Measurements from ENCODE around the gene NCAPD2. TPM values are rescaled to one million over a fixed set of nuclear protein-coding genes. Genes with fewer than 3 reads are reported as not detected.

Gene NCAPD2, protein sequence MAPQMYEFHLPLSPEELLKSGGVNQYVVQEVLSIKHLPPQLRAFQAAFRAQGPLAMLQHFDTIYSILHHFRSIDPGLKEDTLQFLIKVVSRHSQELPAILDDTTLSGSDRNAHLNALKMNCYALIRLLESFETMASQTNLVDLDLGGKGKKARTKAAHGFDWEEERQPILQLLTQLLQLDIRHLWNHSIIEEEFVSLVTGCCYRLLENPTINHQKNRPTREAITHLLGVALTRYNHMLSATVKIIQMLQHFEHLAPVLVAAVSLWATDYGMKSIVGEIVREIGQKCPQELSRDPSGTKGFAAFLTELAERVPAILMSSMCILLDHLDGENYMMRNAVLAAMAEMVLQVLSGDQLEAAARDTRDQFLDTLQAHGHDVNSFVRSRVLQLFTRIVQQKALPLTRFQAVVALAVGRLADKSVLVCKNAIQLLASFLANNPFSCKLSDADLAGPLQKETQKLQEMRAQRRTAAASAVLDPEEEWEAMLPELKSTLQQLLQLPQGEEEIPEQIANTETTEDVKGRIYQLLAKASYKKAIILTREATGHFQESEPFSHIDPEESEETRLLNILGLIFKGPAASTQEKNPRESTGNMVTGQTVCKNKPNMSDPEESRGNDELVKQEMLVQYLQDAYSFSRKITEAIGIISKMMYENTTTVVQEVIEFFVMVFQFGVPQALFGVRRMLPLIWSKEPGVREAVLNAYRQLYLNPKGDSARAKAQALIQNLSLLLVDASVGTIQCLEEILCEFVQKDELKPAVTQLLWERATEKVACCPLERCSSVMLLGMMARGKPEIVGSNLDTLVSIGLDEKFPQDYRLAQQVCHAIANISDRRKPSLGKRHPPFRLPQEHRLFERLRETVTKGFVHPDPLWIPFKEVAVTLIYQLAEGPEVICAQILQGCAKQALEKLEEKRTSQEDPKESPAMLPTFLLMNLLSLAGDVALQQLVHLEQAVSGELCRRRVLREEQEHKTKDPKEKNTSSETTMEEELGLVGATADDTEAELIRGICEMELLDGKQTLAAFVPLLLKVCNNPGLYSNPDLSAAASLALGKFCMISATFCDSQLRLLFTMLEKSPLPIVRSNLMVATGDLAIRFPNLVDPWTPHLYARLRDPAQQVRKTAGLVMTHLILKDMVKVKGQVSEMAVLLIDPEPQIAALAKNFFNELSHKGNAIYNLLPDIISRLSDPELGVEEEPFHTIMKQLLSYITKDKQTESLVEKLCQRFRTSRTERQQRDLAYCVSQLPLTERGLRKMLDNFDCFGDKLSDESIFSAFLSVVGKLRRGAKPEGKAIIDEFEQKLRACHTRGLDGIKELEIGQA (N-terminal part only)
- 27.6 and 102 TPM in 2 replicates for total RNA-seq

DNA sequence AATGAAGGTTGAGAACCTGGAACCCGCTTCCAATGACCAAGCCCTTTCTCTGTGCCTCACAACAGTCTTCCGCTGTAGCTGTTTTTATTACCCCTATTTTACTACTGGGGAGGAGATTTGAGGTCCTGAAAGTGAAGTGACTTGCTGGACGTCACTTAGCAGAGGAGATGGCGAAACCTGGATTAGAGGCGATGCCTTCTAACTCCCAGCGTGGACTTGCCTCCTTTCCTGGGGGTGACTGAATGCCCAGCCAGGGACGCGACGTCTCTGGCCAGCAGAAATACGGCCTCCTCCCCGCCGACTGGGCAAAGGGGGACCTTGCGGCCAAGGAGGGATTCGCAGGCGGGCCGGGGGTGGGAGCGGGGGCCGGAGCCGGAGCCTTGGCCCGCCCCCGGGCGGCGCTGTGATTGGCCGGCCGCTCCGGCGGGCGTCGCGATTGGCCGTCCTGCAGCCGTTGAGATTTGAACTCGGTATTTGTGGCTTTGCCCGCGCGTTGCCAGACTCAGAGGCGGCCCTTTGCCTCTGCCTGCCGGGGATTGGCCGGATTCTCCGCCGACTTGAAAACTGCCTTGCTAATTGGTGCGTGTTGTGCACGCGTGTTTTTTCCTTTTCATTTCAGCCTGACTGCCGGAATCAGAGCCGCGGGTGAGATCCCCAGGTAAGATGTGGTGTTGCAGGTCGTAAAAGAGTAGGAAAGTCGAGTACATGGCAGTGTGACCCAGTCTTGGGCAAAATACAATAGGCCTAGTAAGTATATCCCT lies at the start of gene NCAPD2:
NCAPD2 (plus strand) TSS at position 606 of the 761 bp plus-strand sequence. CDS start 997 bp downstream, outside the sequence.

DNA sequence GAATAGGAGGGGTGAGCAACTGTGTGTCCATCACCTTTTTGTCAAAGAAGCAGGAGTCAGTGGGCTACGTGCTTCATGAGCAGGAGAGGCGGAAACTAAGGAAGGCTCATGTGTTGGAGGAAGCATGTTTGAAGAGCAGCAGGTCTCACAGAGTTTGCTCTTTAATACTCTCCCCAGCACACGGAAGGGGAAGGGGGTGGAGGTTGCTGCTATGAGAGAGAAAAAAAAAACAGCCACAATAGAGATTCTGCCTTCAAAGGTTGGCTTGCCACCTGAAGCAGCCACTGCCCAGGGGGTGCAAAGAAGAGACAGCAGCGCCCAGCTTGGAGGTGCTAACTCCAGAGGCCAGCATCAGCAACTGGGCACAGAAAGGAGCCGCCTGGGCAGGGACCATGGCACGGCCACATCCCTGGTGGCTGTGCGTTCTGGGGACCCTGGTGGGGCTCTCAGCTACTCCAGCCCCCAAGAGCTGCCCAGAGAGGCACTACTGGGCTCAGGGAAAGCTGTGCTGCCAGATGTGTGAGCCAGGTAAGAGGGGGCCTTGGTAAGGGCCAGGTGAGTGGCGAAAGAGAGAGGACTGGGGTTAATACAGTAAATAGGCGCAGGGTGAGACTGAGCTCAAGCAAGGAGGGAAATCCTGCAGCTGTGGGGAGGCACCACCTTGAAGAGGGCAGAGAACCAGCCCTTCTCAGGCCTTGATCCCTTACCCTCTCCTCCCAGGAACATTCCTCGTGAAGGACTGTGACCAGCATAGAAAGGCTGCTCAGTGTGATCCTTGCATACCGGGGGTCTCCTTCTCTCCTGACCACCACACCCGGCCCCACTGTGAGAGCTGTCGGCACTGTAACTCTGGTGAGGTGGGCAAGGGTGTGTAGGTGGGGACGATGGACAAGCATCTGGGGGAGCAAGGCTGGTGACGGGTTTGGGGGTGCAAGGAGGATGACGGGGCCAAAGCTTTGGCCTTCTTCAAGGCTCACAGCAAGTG lies 48.9 kb upstream of the NCAPD2 start, which contains the start of gene CD27:
CD27 (plus strand) TSS at position 252 of the 985 bp plus-strand sequence; CDS start at position 393, 141 bp downstream.

DNA sequence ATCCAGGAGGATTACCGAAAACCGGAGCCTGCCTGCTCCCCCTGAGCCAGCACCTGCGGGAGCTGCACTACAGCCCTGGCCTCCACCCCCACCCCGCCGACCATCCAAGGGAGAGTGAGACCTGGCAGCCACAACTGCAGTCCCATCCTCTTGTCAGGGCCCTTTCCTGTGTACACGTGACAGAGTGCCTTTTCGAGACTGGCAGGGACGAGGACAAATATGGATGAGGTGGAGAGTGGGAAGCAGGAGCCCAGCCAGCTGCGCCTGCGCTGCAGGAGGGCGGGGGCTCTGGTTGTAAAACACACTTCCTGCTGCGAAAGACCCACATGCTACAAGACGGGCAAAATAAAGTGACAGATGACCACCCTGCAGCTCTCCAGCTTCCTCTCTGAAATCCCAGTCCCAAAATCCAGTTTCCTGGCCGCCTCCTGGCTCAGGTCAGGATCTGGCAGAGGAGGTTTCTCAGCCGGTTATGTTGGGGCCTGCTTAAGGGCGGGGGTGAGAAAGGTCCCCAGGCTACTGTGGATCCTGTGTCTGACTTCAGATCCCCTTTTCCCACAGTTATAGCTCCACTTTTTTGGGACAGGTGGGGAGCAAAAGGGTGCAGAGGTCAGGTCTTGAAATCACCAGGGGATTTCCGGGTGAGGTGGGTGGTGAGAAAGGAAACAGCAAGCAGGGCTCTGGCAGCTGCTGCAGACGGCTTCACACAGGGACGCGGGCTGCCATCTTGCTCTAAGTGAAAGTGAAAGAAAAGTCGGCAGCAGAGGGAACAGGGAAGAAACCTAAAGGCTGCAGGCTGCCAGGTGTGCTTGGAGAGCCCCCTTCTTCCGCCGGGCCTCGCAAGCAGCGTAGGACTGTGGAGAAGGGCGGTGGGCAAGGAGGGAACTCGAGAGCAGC lies 42.3 kb upstream of the NCAPD2 start, which contains the start of gene TAPBPL:
TAPBPL (plus strand) TSS at position 695 of the 897 bp plus-strand sequence. CDS start 207 bp downstream, outside the sequence.

DNA sequence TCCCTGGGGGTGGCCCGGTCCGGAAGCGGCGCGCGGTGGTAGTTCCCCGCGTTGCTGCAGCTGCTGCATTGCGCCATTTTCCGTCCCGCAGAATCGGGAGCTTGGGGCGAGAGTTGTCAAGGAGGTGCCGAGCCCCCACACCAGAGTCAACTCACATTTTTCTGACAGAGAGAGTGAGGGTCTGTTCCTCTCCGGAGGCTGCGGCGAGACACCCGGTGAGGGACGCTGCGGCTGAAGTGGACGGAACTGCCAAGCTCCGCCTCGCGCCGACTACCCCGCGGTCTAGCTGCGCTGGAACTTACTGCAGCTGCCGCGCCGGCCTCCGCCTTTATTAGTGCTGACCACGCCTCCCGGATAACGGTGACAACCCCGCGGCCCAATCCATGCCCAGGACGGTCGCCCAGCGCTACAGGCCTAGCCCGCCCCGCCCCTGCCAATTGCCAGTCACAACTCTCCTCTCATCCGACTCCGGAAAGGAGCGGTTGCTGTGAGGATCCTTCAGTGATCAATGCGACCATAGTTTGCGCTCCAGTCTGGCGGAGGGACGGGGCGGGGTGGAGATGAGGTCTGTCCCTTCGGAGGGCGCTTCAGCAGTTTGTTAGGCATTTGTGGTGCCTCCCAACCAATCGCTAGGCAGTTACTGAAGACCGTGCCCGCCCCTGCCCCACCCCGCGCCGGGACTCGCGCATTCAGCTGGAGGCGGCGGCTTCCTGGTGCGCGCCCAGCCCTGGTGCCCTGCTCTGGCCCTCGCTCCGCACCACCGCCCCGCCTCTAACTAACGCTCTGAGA lies 23.3 kb upstream of the NCAPD2 start, which contains the start of gene VAMP1:
VAMP1 (minus strand) TSS at position 303 of the 789 bp plus-strand sequence; CDS start at position 157, 146 bp downstream.

DNA sequence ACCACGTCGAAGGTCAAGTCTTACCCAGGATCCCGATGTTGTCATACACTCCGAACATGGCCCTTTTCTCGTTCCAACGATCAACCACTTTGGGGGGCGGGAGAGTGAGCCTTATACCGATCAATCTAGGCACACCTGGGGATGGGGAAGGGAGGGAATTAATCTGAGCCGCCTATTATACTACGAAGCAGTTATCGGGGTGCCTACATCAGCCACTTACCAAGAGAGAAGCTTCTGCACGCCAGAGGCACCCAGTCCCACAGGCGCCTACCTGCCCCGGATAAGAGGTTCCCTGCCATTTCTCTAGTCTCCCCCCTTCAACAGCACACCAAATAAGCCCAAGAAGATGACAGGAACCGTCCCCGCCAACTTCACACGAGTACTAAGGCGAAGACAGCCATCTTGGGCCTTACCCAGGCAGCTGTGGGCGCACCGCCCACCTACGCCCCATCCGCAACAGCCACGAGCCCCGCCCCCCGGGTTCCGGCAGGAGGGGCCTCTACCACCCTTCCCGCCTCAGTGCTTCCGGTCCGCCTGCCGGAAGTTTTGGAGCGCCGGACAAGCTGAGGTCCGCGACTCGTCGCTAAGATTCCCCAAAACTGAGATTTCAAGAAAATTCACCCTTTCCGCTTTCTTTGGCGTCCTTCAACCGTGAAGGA lies 935 bp upstream of the NCAPD2 start, which contains the start of gene MRPL51:
MRPL51 (minus strand) TSS at position 425 of the 659 bp plus-strand sequence; CDS start at position 299, 126 bp downstream.

DNA sequence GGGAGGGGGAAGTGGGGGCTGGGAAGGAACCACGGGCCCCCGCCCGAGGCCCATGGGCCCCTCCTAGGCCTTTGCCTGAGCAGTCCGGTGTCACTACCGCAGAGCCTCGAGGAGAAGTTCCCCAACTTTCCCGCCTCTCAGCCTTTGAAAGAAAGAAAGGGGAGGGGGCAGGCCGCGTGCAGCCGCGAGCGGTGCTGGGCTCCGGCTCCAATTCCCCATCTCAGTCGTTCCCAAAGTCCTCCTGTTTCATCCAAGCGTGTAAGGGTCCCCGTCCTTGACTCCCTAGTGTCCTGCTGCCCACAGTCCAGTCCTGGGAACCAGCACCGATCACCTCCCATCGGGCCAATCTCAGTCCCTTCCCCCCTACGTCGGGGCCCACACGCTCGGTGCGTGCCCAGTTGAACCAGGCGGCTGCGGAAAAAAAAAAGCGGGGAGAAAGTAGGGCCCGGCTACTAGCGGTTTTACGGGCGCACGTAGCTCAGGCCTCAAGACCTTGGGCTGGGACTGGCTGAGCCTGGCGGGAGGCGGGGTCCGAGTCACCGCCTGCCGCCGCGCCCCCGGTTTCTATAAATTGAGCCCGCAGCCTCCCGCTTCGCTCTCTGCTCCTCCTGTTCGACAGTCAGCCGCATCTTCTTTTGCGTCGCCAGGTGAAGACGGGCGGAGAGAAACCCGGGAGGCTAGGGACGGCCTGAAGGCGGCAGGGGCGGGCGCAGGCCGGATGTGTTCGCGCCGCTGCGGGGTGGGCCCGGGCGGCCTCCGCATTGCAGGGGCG lies 40.2 kb downstream of the NCAPD2 start, which contains the start of gene GAPDH:
GAPDH (plus strand) TSS at position 595 of the 772 bp plus-strand sequence. CDS start 316 bp downstream, outside the sequence.

Other genes starting within 250 kb of the NCAPD2 start
- under 0.01 TPM in 1 of 2 replicates, not detected in the other for gene PLEKHG6, start 183.4 kb upstream of the NCAPD2 start, total RNA-seq
- 91.3 and 116 TPM in 2 replicates for gene TNFRSF1A, start 152.0 kb upstream of the NCAPD2 start, total RNA-seq
- 0.58 and 1.4 TPM in 2 replicates for gene SCNN1A, start 118.5 kb upstream of the NCAPD2 start, total RNA-seq
- 36.8 and 71.0 TPM in 2 replicates for gene LTBR, start 109.9 kb upstream of the NCAPD2 start, total RNA-seq
- gene CD27, start 49.1 kb upstream of the NCAPD2 start, total RNA-seq, result not detected in 2 replicates
- 3.8 and 13.5 TPM in 2 replicates for gene TAPBPL, start 42.1 kb upstream of the NCAPD2 start, total RNA-seq
- 2.7 and 3.7 TPM in 2 replicates for gene VAMP1, start 23.4 kb upstream of the NCAPD2 start, total RNA-seq
- gene MRPL51, start 840 bp upstream of the NCAPD2 start, total RNA-seq, result 86.8 and 164 TPM in 2 replicates
- gene GAPDH, start 40.4 kb downstream of the NCAPD2 start, total RNA-seq, result 10,543 and 12,698 TPM in 2 replicates
- gene IFFO1, start 61.9 kb downstream of the NCAPD2 start, total RNA-seq, result 9.0 and 21.4 TPM in 2 replicates
- gene NOP2, start 74.2 kb downstream of the NCAPD2 start, total RNA-seq, result 16.3 and 29.1 TPM in 2 replicates
- gene CHD4, start 113.3 kb downstream of the NCAPD2 start, total RNA-seq, result 152 and 224 TPM in 2 replicates
- not detected in 2 replicates for gene LPAR5, start 141.9 kb downstream of the NCAPD2 start, total RNA-seq
- under 0.01 TPM in 1 of 2 replicates, not detected in the other for gene ACRBP, start 153.3 kb downstream of the NCAPD2 start, total RNA-seq
- 19.7 and 33.5 TPM in 2 replicates for gene ING4, start 169.0 kb downstream of the NCAPD2 start, total RNA-seq
- gene ZNF384, start 195.3 kb downstream of the NCAPD2 start, total RNA-seq, result 9.0 and 11.3 TPM in 2 replicates
- gene PIANP, start 206.7 kb downstream of the NCAPD2 start, total RNA-seq, result under 0.01 TPM in 2 replicates
- gene COPS7A, start 229.9 kb downstream of the NCAPD2 start, total RNA-seq, result 87.9 and 100 TPM in 2 replicates